NCI-H1105 treated with DMSO at 0.1 percent for 48 hours (cell line): ENCODE results near the gene CHRNE.
"Not testable (repeated sequence)": the region's sequence is repeated elsewhere in the genome, so short reads cannot be mapped to it uniquely, and the experiment has no call there.

Experiments
- DNase-seq: peaks from one replicate; lab custom pipeline; 2025; lab: John Stamatoyannopoulos, UW

The CHRNE gene

DNA sequence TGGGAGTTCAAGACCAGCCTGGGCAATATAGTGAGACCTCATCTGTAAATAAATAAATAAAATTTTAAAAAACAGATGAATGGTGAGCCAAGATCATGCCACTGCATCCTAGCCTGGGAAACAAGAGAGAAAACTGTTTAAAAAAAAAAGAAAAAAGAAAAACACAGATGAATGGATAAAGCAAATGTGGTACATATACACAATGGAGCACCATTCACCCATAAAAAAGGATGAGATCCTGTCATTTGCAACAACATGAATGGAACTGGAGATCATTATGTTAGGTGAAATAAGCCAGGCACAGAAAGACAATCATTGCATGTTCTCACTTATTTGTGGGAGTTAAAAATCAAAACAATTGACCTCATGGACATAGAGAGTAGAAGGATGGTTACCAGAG lies 3.7 kb upstream of the CHRNE start:
- not testable (repeated sequence) for DNase-seq

DNA sequence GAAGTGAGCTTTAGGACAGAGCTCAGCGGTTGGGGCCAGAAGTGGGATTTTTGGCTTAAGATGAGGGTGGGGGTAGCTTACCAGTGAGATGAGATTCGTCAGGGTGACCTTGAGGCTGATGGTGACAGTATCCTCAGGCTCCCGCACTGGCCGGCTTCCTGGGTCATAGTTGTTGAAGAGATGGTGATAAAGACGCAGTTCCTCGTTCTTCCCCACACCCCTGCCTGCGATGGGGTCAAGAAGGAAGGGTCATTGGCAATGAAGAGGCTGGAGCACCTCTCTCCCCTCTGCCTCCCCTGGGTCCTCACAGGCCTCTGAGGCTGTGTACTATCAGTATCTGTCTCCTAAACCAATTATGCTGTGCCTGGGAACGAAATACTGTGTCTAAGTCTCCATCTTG lies 358 bp downstream of the CHRNE start:
- DNase-seq = no peak

DNA sequence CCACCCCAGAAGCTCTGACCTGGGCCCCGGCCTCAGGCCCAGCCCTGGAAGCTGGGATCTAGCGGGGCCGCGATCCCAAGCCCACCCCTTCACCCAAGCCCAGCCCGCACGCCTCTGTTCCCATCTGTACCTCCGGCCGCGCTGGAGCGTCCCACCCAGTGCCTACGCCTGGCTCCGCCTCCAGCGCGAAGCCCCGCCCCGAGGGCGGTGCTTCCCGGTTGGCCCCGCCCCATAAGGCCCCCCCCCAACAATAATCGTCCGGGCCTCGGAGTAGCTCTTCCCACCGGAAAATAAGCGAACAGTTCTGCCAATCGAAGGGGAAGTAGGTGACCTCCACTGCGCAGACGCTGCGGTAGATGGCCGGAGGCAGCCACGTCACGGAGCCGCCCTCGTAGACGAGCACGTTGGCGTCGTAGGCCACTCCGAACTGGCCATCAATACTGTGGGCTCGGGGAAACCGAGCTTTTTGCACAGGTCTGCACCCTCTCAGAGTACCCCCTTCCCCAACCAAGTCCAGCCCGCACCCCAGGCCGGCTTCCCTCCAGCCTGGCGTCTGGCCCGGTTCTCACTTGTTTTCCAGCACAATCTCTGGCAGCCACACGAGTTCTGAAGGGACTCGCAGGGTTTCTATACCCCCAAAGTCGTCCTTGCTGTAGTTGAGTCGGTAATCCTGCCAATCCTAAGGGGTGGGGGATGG lies 1.1 kb downstream of the CHRNE start:
- no peak for DNase-seq

DNA sequence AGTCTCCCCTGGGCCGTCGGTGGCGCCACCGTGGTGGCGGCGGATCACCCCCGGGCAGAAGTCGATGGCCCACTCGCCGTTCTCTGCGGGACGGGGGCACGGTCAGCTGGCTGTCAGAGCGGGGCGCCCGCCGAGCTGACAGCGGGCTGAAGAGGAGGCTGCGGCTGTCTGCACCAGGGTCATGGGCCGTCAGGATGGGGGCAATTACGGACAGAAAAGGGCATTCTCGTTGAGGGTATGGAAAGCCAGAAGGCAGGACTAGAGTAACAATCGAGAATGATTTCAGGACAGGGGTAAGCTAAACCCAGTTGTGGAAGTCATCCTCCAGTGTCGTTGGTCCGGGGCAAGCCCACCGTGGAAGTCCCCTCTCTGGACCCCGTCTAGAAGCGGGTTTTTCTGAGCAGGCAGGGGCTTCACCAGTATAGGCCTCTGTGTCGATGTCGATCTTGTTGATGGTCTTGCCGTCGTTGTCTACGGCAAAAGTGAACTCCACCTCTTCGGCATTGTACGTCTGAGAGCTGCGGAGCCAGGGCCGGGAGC lies 1.7 kb downstream of the CHRNE start:
- DNase-seq = no peak

DNA sequence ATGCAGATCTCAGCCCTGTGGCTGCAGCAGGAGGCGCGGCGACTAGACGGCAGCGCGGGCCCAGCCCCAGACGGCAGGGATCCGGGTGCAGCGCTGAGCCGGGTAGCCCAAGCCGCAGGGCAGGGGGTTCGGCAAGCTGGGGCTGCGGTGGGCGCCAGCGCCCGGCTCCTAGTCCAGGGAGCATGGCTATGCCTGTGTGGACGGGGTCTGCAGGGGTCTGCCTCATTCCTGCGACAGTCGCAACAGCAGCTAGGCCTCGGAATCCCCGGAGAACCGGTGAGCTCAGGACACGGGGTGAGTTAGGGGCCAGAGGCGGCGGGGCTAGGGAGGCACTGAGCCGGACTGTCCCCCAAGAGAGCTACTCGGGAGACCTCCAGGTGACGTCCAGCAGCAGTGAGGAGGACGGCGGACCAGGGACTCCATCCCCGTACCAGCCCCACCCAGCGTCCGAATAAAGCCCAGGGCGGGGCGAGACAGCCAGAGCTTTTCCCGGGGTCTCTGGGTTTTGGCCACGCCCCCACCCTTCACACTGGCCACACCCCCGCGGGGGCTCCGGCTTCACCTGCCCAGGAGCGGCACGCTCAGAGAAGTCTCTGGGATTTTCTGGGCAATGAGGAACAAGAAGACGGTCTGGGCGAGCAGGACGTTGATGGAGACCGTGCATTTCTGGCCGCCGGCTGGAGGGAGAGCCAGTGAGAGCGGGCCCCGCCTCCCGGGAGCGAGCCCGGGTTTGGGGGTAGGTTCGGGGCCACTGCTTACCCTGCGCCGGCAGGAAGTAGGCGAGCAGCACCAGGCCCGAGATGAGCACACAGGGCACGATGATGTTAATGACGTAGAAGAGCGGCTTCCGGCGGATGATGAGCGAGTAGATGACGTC lies 2.4 kb downstream of the CHRNE start:
- no peak for DNase-seq

DNA sequence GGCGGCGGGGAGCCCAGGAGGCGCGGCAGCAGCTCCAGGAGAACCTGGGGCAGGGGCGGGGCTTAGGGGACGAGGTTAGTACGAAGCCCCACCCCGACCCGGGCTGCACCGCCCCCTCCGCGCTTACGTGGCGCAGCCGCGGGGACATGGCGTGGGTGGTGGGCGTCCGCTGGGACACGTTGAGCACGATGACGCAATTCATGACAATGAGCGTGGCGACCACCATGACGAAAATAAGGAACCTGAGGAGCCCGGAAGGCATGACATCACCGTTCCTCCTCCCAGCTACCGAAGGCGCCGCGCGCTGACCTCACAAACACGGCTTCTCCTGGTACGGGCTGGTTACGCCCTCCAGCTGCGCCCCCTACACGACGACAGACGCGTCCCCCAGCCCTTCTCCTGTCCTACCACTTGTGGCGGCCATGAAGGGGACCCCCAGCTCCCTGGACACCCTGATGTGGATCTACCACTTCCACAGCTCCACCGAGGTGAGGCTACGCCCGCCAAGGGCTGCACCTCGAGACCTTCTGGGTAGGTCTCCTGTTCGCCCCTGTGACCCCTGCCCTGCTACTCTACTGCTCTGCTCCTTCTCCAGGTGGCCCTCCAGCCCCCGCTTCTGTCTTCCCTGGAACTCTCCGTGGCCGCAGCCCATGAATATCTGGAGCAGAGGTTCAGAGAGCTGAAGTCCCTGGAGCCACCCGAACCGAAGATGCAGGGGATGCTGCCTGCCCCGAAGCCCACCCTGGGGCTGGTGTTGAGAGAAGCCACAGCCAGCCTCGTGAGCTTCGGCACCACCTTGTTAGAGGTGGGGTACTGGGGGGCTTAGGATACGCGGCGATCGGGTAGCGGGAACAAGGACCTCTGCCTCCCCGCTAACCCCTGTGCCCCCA lies 3.3 kb downstream of the CHRNE start, which contains the start of gene C17orf107:
Gene C17orf107, plus strand, starts transcription at position 196 of the 890 bp plus-strand sequence. Its CDS starts 227 bp downstream, at position 423.
- DNase-seq = peak; percentile 70

DNA sequence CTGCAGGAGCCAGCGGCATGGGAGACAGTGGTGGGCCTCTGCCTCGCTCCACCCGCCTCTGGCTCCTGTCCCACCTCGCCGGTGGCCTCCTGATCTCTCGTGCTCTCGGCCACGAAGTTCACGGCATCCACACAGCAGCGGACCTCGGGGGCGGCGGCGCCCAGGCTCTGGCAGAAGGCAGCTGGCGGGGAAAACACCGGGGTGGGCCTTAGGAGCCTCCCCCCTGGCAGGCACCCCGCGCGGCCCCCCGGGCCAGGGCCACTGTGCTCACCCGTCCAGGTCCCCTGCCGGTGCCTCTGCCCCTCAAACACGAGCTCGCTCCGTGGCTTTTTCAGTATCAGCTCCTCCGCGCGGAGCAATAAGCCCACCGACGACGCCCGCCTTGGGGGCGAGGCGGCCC lies 4.0 kb downstream of the CHRNE start:
- DNase-seq = no peak

DNA sequence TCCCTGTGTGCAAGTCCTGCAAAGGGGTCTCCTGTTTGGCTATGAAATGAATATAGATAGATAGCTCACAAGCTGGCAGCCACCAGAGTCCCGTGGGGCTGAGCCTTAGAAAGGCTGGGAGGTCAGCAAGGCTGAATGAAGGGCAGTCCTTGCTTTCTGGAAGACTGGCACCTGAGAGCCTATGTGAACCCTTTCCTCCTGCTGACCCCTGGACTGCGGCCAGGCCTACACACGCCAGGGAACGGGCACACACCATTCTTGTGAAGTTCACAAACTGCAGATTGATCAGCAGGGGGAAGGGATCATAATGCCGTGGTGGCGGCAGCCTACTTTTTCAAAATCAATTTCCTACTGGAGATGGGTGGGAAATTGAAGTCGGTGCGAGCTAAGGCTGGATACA lies 4.5 kb downstream of the CHRNE start:
- DNase-seq = no peak

DNA sequence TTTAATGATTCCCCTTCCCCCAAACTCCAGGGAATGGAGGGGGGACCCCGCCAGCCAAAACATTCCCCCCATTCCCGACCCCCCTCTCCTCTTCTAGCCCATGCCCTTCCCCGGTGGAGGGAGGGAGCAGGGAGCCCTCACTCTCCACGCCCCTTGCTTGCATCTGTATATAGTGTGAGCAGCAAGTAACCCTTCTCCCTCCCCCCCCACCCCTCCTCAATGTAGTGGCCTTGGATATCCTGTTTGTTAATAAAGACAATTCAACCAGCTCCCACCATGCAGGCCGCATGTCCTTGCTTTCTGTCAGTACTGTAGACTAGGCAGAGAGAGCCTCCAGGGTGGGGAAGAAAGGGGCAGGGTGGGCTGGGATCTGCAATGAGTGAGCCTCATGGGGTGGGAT lies 5.1 kb downstream of the CHRNE start:
- DNase-seq = no peak

DNA sequence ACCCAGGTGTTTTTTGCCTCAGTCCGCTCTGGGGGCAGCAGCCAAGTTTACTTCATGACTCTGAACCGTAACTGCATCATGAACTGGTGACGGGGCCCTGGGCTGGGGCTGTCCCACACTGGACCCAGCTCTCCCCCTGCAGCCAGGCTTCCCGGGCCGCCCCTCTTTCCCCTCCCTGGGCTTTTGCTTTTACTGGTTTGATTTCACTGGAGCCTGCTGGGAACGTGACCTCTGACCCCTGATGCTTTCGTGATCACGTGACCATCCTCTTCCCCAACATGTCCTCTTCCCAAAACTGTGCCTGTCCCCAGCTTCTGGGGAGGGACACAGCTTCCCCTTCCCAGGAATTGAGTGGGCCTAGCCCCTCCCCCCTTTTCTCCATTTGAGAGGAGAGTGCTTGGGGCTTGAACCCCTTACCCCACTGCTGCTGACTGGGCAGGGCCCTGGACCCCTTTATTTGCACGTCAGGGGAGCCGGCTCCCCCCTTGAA lies 5.7 kb downstream of the CHRNE start:
- no peak for DNase-seq

DNA sequence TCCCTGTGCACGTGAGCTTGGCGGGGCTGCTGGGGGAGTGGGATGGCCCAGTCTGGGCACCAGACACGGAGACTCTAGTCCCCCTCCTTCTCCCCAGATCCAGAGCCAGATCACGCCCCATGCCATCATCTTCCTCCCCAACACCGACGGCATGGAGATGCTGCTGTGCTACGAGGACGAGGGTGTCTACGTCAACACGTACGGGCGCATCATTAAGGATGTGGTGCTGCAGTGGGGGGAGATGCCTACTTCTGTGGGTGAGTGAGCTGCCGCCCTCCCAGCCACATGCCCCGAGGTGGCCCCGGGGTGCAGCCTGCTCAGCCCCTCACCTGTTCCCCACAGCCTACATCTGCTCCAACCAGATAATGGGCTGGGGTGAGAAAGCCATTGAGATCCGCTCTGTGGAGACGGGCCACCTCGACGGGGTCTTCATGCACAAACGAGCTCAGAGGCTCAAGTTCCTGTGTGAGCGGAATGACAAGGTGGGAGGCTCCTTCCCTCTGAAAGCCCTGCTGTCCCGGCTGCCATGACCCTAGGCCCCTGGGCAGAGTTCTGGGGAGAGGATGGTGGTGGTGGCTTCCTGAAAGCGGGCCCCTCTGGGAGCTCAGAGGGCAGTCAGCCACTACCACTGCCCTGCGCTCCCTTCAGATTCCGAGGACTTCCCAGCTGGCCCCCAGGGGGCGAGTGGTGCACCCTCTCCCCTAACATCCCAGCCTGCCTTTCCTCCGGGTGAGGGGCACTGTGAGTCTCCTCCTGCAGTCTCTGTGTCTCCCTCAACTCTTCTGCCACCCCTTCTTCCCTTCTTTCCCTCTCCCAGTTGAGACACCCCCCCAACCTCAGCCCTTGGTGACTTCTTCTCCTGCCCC lies 6.3 kb downstream of the CHRNE start:
- no peak for DNase-seq

DNA sequence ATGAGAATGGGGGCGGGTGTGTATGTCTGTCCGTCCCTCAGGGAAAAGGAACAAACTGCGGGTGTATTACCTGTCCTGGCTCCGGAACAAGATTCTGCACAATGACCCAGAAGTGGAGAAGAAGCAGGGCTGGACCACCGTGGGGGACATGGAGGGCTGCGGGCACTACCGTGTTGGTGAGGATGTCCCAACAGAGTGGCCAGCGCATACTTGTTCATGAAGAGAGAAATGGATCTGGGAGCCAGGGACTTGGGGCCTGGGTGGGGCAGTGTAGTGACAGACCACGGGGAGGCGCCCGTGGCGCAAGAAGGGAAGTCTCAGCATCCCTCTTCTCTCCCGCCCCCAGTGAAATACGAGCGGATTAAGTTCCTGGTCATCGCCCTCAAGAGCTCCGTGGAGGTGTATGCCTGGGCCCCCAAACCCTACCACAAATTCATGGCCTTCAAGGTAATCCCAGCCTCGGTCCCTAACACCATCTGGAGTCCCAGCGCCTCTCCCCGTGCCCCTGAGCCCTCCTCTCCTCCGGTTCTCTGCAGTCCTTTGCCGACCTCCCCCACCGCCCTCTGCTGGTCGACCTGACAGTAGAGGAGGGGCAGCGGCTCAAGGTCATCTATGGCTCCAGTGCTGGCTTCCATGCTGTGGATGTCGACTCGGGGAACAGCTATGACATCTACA lies 7.1 kb downstream of the CHRNE start:
- no peak for DNase-seq

DNA sequence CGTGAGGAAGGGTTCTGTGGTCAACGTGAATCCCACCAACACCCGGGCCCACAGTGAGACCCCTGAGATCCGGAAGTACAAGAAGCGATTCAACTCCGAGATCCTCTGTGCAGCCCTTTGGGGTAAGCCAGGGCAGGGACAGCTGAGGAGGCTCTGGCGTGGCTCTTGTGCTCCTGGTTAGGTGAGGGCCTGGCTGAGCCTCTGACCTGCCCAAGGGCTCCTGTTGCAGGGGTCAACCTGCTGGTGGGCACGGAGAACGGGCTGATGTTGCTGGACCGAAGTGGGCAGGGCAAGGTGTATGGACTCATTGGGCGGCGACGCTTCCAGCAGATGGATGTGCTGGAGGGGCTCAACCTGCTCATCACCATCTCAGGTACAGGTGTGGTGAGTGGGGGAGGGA lies 7.8 kb downstream of the CHRNE start:
- DNase-seq = no peak

DNA sequence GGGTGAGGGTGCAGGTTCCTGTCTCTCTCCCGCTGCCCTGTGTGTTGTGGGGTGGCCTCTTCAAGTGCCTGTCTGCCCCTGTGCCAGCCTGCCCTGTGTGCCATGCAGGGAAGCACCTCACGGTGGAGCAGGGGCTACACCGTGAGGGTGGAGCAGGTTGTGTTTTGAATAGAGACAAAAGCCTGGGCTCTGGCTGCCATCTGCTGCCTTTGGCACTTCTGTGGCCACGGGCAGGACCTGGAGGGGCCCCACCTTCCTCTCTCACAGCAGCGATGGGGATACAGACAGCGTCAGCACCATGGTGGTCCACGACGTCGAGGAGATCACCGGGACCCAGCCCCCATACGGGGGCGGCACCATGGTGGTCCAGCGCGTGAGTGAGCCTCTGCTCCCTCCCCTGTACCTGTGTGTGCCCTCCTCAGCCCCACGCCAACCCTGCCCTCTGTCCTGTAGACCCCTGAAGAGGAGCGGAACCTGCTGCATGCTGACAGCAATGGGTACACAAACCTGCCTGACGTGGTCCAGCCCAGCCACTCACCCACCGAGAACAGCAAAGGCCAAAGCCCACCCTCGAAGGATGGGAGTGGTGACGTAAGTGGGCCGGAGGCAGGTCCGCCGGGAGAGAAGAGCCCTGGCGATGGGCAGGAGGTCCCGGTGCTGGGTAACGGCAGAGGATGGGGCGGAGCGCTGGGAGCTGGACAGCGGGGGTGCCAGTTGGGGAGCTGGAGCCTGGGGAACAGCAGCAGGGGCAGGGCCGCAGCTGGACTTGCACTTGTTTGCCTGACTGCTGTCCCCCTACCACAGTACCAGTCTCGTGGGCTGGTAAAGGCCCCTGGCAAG lies 9.0 kb downstream of the CHRNE start:
- no peak for DNase-seq

DNA sequence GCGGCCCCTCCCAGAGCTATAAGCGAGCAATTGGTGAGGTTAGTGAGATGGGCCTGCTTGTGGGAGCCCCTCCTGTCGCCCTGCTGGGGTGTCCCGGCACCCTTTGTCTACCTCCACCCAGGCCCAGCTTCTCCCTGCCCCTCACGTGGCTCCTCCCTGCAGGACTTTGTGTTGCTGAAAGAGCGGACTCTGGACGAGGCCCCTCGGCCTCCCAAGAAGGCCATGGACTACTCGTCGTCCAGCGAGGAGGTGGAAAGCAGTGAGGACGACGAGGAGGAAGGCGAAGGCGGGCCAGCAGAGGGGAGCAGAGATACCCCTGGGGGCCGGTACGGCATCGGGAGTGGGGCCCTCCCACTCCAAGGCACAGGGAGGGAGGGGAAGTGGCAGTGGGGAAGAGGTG lies 9.6 kb downstream of the CHRNE start:
- no peak for DNase-seq

DNA sequence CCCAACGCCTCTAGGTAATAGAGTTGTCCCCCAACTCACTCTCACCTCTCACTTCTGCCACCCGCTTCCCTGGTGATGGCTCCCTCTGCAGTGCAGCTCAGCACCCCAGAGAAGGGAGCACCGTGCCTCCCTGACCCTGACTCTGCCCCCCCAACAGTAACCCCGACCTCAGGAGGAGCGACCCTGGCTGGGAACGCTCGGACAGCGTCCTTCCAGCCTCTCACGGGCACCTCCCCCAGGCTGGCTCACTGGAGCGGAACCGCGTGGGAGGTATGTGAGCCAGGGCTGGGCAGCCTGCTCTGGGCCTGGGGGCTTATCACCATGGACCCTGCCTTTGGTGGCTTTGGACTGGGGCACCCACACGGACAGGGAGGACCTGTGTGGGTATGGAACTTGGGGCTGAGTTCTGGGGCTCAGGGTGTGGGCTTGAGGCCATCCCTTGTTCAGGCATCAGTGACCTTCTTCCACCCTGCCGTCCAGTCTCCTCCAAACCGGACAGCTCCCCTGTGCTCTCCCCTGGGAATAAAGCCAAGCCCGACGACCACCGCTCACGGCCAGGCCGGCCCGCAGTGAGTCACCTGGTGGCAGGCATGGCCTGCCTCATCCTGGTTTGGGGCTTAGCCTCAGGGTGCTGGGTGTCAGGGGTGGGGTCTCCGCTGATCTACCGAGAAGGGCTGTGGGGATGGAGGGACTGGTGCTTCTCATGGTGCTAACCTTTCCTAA lies 10.2 kb downstream of the CHRNE start:
- DNase-seq = no peak

DNA sequence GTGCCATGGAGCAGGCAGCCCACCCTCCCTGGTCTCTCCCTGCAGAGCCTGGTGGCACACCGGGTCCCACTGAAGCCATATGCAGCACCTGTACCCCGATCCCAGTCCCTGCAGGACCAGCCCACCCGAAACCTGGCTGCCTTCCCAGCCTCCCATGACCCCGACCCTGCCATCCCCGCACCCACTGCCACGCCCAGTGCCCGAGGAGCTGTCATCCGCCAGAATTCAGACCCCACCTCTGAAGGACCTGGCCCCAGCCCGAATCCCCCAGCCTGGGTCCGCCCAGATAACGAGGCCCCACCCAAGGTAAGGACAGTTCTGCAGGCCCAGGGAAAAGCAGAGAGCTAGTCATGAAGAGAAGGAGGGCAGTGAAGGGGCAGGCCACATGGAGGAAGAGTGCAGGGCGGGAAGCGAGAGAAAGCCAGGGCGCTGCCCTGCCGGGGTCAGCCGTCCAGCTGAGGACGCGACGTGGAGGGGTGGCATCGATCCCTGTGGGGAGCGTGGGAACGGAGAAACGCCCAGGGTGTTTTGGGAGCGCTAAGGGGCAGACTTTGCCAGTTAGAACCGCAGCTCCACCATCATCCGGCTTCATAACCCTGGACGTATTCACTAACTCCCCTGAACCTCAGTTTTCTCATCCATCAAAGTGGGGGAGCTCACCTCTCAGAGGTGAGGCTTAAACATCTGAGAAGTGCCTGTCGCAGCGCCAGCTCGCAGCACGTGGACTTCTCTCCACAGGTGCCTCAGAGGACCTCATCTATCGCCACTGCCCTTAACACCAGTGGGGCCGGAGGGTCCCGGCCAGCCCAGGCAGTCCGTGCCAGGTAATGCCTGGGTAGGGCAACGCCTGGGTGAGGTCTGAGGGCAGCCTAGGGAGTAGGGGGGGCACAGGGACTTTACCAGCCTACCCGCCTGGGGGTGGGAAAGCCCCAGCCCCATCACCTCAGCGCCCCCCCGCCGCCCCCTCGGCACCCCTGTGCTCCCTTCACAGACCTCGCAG lies 11.2 kb downstream of the CHRNE start:
- no peak for DNase-seq
